Measurements from ENCODE around the gene MRPL37.

DNA sequence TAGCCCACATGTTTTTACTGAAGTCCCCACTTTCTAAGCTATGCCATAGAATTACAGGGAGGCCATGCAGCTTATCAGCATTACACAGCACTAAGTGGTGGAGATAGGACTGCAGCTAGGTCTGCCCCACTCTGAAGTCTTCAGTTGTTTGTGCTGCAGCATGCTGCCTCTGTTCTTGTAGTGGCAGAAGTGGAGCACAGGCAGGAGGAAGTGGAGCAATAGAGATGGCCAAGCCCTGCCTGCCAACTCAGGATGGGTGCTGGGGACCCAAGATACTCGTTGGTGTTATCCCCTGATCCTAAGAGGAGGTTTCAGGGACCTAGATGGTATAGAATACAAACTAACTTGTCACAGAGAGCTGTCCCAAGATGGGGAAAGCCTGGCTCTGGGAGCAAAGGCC lies 12.9 kb downstream of the MRPL37 start:
- TF ChIP-seq, protein P1, sequence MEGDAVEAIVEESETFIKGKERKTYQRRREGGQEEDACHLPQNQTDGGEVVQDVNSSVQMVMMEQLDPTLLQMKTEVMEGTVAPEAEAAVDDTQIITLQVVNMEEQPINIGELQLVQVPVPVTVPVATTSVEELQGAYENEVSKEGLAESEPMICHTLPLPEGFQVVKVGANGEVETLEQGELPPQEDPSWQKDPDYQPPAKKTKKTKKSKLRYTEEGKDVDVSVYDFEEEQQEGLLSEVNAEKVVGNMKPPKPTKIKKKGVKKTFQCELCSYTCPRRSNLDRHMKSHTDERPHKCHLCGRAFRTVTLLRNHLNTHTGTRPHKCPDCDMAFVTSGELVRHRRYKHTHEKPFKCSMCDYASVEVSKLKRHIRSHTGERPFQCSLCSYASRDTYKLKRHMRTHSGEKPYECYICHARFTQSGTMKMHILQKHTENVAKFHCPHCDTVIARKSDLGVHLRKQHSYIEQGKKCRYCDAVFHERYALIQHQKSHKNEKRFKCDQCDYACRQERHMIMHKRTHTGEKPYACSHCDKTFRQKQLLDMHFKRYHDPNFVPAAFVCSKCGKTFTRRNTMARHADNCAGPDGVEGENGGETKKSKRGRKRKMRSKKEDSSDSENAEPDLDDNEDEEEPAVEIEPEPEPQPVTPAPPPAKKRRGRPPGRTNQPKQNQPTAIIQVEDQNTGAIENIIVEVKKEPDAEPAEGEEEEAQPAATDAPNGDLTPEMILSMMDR (IDR thresholded peaks at IDR 0.05 in 4 of 5, conservative IDR thresholded peaks at IDR 0.05 in 1 of 5) = no peak
- no peak for TF ChIP-seq POLR2A (IDR thresholded peaks at IDR 0.05)

All from gastrocnemius medialis (tissue), 4 donors.